Type B pancreatic cell (in vitro differentiated cells): ENCODE data around the gene HMGB1. TPM values are rescaled to one million over a fixed set of nuclear protein-coding genes. Genes with fewer than 3 reads are reported as not detected.
A peak's percentile ranks its signal among the peaks of the same experiment; 100 is the strongest.

Experiments used
- DNase-seq: peaks from one replicate; pipeline ENCODE4 v3.0.0; 2021; ENCODE audit warnings: mixed read lengths; ENCODE audit not compliant: unreplicated experiment; ENCODE audit errors: extremely low spot score
- H3K27ac Mint-ChIP-seq: 2 replicates; pipeline ENCODE4 v1.8.0; 2021; ENCODE audit warnings: mild to moderate bottlenecking, mixed read lengths
- H3K27me3 Mint-ChIP-seq: 2 replicates; pipeline ENCODE4 v1.8.0; 2021; ENCODE audit warnings: mixed read lengths
- H3K36me3 Mint-ChIP-seq: 2 replicates; pipeline ENCODE4 v1.8.0; 2021; ENCODE audit warnings: mixed read lengths
- H3K4me1 Mint-ChIP-seq: one replicate; pipeline ENCODE4 v1.8.0; 2021; ENCODE audit warnings: mixed read lengths; ENCODE audit not compliant: unreplicated experiment
- H3K4me3 Mint-ChIP-seq: 2 replicates; pipeline ENCODE4 v1.8.0; 2021; ENCODE audit warnings: mild to moderate bottlenecking, mixed read lengths
- H3K9me3 Mint-ChIP-seq: 2 replicates; pipeline ENCODE4 v1.8.0; 2021; ENCODE audit warnings: mixed read lengths
- CTCF ChIP-seq: fragments of 200-600 bp; sonication (generic); conservative IDR thresholded peaks from 2 replicates; pipeline ENCODE4 v1.5.0; 2021; ENCODE audit warnings: antibody characterized with exemption, mild to moderate bottlenecking
- total RNA-seq: library from RNA; stranded (reverse); gene quantifications from 2 replicates; pipeline ENCODE4 v1.2.1, GENCODE V29; 2021; ENCODE audit warnings: low replicate concordance

HMGB1 gene
- total RNA-seq, 1 donor from 2014 or later, result 576 TPM

- Mint-ChIP-seq H3K4me1 (peaks cover 13% of the 10 kb centered on the region), H3K4me3 (no peak overlapping the region), H3K27ac (no peak overlapping the region), H3K9me3 (no peaks in the 10 kb centered on the region), H3K36me3 (no peaks in the 10 kb centered on the region), H3K27me3 (peaks cover 31% of the 10 kb centered on the region)
- no peak for DNase-seq
- TF ChIP-seq CTCF, result no peak
Observed at GRCh38 chr13:30423891-30424290, 41.8 kb downstream of the HMGB1 start.

GRCh38 chr13:30422054-30422839 is 43.5 kb downstream of the HMGB1 start, which contains the start of gene UBE2L5:
UBE2L5 (plus strand) TSS chr13:30422493; CDS start chr13:30427991, 5,498 bp downstream.
- H3K27me3 Mint-ChIP-seq, result peaks cover 35% of the 10 kb centered on the region
- H3K9me3 Mint-ChIP-seq, result no peaks in the 10 kb centered on the region
- H3K4me1 Mint-ChIP-seq, result peaks cover 22% of the 10 kb centered on the region
- H3K27ac Mint-ChIP-seq, result peak within 1 kb of the TSS; percentile 86
- H3K4me3 Mint-ChIP-seq, result peak within 1 kb of the TSS; percentile 92
- TF ChIP-seq CTCF, result no peak
- H3K36me3 Mint-ChIP-seq, result no peaks in the 10 kb centered on the region
- DNase-seq, result peak; percentile 82

GRCh38 chr13:30421093-30422053 is 44.4 kb downstream of the HMGB1 start:
- Mint-ChIP-seq H3K9me3 (no peaks in the 10 kb centered on the region), H3K36me3 (no peaks in the 10 kb centered on the region), H3K4me3 (peak overlapping the region; percentile 92), H3K27me3 (peaks cover 35% of the 10 kb centered on the region), H3K4me1 (peaks cover 22% of the 10 kb centered on the region), H3K27ac (peak overlapping the region; percentile 86)
- DNase-seq, result no peak
- TF ChIP-seq CTCF, result no peak

GRCh38 chr13:30418717-30419459 is 46.8 kb downstream of the HMGB1 start:
- Mint-ChIP-seq H3K9me3 (no peaks in the 10 kb centered on the region), H3K27me3 (peaks cover 31% of the 10 kb centered on the region), H3K4me3 (peak overlapping the region; percentile 32), H3K4me1 (peaks cover 22% of the 10 kb centered on the region), H3K36me3 (no peaks in the 10 kb centered on the region), H3K27ac (peak overlapping the region; percentile 56)
- no peak for DNase-seq
- no peak for TF ChIP-seq CTCF

DNA sequence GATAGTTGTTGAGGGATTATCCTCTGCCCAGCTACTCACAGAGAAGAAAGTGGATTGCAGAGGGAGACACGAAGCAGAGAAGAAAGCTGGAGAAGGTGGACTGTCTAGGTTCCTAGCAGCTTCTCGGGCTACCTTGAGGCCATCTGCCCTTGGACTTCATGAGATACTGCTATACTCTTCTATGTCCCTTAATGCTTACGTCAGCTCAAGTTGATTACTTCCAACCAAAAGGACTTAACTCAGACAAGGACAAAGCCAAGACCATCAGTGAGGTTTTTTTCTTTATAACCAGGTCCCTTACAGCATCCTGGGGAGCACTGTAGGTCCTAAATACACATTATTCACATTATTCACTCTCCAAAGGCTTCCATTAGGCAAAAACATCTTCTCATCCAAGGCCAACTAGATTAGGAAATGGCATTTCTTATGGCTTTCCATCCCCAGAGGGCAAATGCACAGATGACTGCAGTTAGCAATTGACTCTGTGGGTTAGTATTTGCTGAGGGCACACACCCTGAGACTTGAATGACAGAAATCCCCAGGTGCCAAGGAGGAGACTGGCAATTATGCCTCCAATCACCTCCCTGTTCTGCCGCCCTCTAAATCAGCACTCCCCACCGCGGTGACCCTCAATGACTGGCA is 47.5 kb downstream of the HMGB1 start:
- Mint-ChIP-seq H3K27ac (no peak overlapping the region), H3K4me1 (peaks cover 22% of the 10 kb centered on the region), H3K27me3 (peaks cover 25% of the 10 kb centered on the region), H3K9me3 (no peaks in the 10 kb centered on the region), H3K36me3 (no peaks in the 10 kb centered on the region), H3K4me3 (no peak overlapping the region)
- no peak for DNase-seq
- no peak for TF ChIP-seq CTCF
